Measurements from ENCODE around the gene TBX2. TPM values are rescaled to one million over a fixed set of nuclear protein-coding genes. Genes with fewer than 3 reads are reported as not detected.

Gene TBX2
- total and polyA plus RNA-seq, 2 donors: 2.1 to 3.2 TPM

DNA sequence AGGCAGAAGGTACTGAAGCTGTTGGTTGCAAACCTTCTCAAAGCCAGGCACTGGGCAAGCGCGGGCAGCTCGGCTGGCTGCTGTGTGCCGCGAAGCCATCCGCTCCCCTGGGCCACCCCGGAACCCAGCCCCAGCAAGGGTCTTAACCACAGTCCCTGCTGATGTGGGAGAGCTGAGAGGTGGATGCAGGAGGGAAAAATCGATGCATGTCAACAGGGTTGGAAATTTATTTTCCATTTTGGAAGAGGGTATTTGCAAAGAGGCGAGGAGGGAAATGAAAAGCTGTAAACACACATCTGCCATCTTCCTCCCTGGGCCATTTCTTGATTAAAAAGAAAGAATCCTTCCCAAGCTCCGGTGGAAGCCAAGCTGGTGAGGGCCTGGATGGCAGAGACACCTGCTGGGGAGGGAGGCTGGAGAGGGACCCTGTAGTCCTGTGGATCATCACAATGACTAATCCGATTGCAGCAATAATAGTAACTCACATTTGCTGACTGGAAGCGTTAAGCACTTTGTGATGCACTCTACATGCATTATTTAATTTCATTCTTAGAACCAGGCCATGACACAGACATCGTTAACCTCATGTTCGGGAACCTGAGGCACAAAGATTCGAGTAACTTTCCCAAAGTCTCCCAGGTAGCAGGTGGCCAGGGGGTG, 13.9 kb upstream of the TBX2 start:
- DNase-seq (ENCODE audit: low read depth in 6 of 9, low spot score in 9 of 9): no peak
- Histone ChIP-seq H3K36me3 (ENCODE audit: control insufficient read depth in 2 of 2, insufficient read depth in 2 of 2, low read length in 1 of 2) (no peaks in the 10 kb centered on the region), H3K9me3 (ENCODE audit: control insufficient read depth in 2 of 2, insufficient read depth in 1 of 2, low read length in 1 of 2) (no peaks in the 10 kb centered on the region), H3K27me3 (ENCODE audit: control insufficient read depth in 2 of 2, insufficient read depth in 1 of 2, low read length in 1 of 2) (peaks cover 0 to 15% of the 10 kb centered on the region in 2 donors), H3K4me3 (ENCODE audit: low read length in 2 of 2) (no peak overlapping the region), H3K27ac (ENCODE audit: low read depth in 1 of 2, low read length in 1 of 2) (no peak overlapping the region), H3K4me1 (ENCODE audit: control insufficient read depth in 2 of 2, insufficient read depth in 2 of 2, low read length in 2 of 2) (peaks cover 0 to 2% of the 10 kb centered on the region in 2 donors)
- WGBS: 94% methylated on average over 15 of the region's 15 CpGs

DNA sequence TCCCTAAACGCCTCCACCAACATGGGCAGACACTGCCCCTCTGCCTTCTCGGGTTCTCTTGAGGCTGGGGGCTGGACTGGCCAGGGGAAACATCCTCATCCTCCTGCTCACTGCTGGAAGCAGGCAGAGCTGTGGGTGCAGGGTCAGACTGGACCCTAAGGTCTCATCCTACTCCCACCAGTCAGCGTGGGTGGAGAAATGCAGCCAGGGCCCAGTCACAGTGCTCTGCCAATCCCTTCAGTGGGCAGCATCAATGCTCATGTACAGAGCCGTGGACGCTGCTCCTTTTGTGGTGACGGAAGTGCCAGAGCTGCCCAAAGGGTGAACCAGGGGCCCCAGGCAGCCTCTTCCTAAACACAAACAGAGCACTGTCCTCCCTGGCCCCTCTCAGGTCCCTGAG, 13.4 kb upstream of the TBX2 start:
- no peak for DNase-seq (ENCODE audit: low read depth in 6 of 9, low spot score in 9 of 9)
- H3K4me3 ChIP-seq (ENCODE audit: low read length in 2 of 2): no peak overlapping the region
- H3K4me1 ChIP-seq (ENCODE audit: control insufficient read depth in 2 of 2, insufficient read depth in 2 of 2, low read length in 2 of 2): peaks cover 0 to 2% of the 10 kb centered on the region in 2 donors

DNA sequence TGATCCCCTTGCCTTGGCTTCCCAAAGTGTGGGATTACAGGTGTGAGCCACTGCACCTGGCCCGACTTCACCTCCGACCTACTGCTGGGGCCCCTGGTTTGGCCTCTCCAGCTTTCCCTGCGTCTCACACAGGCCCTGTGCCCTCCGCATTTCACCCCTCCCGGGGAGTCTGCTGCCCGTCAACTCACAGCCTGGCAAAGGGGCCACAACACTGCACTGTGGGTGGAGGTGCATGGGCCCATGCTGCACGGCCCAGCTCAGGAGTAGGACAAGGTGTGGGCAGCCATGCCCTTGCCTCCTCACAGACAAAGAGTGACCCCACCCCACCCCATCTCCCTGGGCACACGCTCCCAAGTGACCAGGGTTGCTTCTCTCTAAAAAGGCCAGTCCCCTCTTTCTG, 12.6 kb upstream of the TBX2 start:
- Histone ChIP-seq H3K36me3 (ENCODE audit: control insufficient read depth in 2 of 2, insufficient read depth in 2 of 2, low read length in 1 of 2) (no peaks in the 10 kb centered on the region), H3K4me3 (ENCODE audit: low read length in 2 of 2) (no peak overlapping the region), H3K4me1 (ENCODE audit: control insufficient read depth in 2 of 2, insufficient read depth in 2 of 2, low read length in 2 of 2) (peaks cover 0 to 2% of the 10 kb centered on the region in 2 donors), H3K27me3 (ENCODE audit: control insufficient read depth in 2 of 2, insufficient read depth in 1 of 2, low read length in 1 of 2) (peaks cover 0 to 28% of the 10 kb centered on the region in 2 donors), H3K27ac (ENCODE audit: low read depth in 1 of 2, low read length in 1 of 2) (no peak overlapping the region), H3K9me3 (ENCODE audit: control insufficient read depth in 2 of 2, insufficient read depth in 1 of 2, low read length in 1 of 2) (no peaks in the 10 kb centered on the region)
- 96% methylated on average over 8 of the region's 8 CpGs for WGBS
- DNase-seq (ENCODE audit: low read depth in 6 of 9, low spot score in 9 of 9): no peak

More for the DNA sequence above, 13.4 kb upstream of the TBX2 start:
- Histone ChIP-seq H3K9me3 (ENCODE audit: control insufficient read depth in 2 of 2, insufficient read depth in 1 of 2, low read length in 1 of 2) (no peaks in the 10 kb centered on the region), H3K27me3 (ENCODE audit: control insufficient read depth in 2 of 2, insufficient read depth in 1 of 2, low read length in 1 of 2) (peaks cover 0 to 21% of the 10 kb centered on the region in 2 donors), H3K36me3 (ENCODE audit: control insufficient read depth in 2 of 2, insufficient read depth in 2 of 2, low read length in 1 of 2) (no peaks in the 10 kb centered on the region), H3K27ac (ENCODE audit: low read depth in 1 of 2, low read length in 1 of 2) (no peak overlapping the region)
- 84% methylated on average over 6 of the region's 6 CpGs for WGBS

DNA sequence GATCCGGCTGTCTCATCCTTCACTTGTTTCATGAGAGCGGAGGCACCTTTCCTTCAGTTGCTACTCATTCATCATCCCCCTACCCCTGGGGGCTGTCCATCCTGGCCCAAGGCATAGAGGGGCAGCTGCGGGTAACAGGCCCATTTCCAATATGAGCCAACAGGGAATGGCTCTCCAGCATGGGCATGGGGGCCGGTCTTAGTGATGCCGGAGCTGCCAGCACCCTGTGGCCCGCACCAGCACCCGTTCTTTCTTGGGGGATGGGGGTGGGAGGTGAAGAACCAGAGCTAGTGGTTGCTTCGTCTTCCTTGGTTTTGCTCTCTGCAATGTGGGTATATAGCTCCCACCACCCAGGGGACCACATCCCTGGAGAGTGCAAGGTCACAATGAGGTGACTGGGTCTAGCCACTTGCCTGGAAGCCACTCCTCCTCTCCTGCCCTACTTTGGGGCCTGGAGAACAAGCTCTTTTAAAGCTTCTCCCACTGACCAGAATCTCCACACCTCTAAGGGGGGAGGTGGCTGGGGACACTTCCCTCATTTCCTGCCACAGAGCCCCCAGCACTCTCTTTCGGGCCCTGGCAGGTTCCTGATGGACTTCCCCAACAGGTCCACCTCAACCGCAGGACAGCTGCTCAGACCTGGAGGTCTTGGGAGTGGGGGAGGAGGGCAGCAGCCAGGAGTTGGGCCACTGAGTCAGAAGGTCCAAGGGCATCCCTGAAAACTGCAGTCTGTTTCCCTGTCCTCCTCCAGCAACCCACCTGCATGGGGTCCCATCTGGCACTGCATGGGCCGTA, 11.9 kb upstream of the TBX2 start:
- Histone ChIP-seq H3K9me3 (ENCODE audit: control insufficient read depth in 2 of 2, insufficient read depth in 1 of 2, low read length in 1 of 2) (no peaks in the 10 kb centered on the region), H3K4me3 (ENCODE audit: low read length in 2 of 2) (no peak overlapping the region), H3K27me3 (ENCODE audit: control insufficient read depth in 2 of 2, insufficient read depth in 1 of 2, low read length in 1 of 2) (peaks cover 0 to 35% of the 10 kb centered on the region in 2 donors), H3K36me3 (ENCODE audit: control insufficient read depth in 2 of 2, insufficient read depth in 2 of 2, low read length in 1 of 2) (no peaks in the 10 kb centered on the region), H3K27ac (ENCODE audit: low read depth in 1 of 2, low read length in 1 of 2) (no peak overlapping the region), H3K4me1 (ENCODE audit: control insufficient read depth in 2 of 2, insufficient read depth in 2 of 2, low read length in 2 of 2) (peaks cover 0 to 2% of the 10 kb centered on the region in 2 donors)
- no peak for DNase-seq (ENCODE audit: low read depth in 6 of 9, low spot score in 9 of 9)
- WGBS: 96% methylated on average over 11 of the region's 11 CpGs

GRCh38 chr17:61388561-61389356, 10.9 kb upstream of the TBX2 start:
- Histone ChIP-seq H3K36me3 (ENCODE audit: control insufficient read depth in 2 of 2, insufficient read depth in 2 of 2, low read length in 1 of 2) (no peaks in the 10 kb centered on the region), H3K9me3 (ENCODE audit: control insufficient read depth in 2 of 2, insufficient read depth in 1 of 2, low read length in 1 of 2) (no peaks in the 10 kb centered on the region), H3K4me1 (ENCODE audit: control insufficient read depth in 2 of 2, insufficient read depth in 2 of 2, low read length in 2 of 2) (peaks cover 0 to 2% of the 10 kb centered on the region in 2 donors), H3K27me3 (ENCODE audit: control insufficient read depth in 2 of 2, insufficient read depth in 1 of 2, low read length in 1 of 2) (peaks cover 4 to 46% of the 10 kb centered on the region in 2 donors), H3K4me3 (ENCODE audit: low read length in 2 of 2) (no peak overlapping the region), H3K27ac (ENCODE audit: low read depth in 1 of 2, low read length in 1 of 2) (no peak overlapping the region)
- DNase-seq (ENCODE audit: low read depth in 6 of 9, low spot score in 9 of 9): no peak
- 95% methylated on average over 21 of the region's 21 CpGs for WGBS

GRCh38 chr17:61389670-61390478, 9.8 kb upstream of the TBX2 start:
- no peaks in the 10 kb centered on the region for H3K9me3 ChIP-seq (ENCODE audit: control insufficient read depth in 2 of 2, insufficient read depth in 1 of 2, low read length in 1 of 2)
- no peak overlapping the region for H3K27ac ChIP-seq (ENCODE audit: low read depth in 1 of 2, low read length in 1 of 2)
- no peaks in the 10 kb centered on the region for H3K36me3 ChIP-seq (ENCODE audit: control insufficient read depth in 2 of 2, insufficient read depth in 2 of 2, low read length in 1 of 2)
- peaks cover 0 to 2% of the 10 kb centered on the region in 2 donors for H3K4me1 ChIP-seq (ENCODE audit: control insufficient read depth in 2 of 2, insufficient read depth in 2 of 2, low read length in 2 of 2)
- 27% methylated on average over 25 of the region's 25 CpGs for WGBS
- H3K27me3 ChIP-seq (ENCODE audit: control insufficient read depth in 2 of 2, insufficient read depth in 1 of 2, low read length in 1 of 2): peaks cover 10 to 57% of the 10 kb centered on the region in 2 donors
- H3K4me3 ChIP-seq (ENCODE audit: low read length in 2 of 2): no peak overlapping the region
- peak in 3 of 9 donors; percentile 22 to 46 (median 46) for DNase-seq (ENCODE audit: low read depth in 6 of 9, low spot score in 9 of 9)

- Histone ChIP-seq H3K4me1 (ENCODE audit: control insufficient read depth in 2 of 2, insufficient read depth in 2 of 2, low read length in 2 of 2) (peaks cover 0 to 2% of the 10 kb centered on the region in 2 donors), H3K9me3 (ENCODE audit: control insufficient read depth in 2 of 2, insufficient read depth in 1 of 2, low read length in 1 of 2) (no peaks in the 10 kb centered on the region), H3K27ac (ENCODE audit: low read depth in 1 of 2, low read length in 1 of 2) (no peak overlapping the region), H3K4me3 (ENCODE audit: low read length in 2 of 2) (no peak overlapping the region), H3K36me3 (ENCODE audit: control insufficient read depth in 2 of 2, insufficient read depth in 2 of 2, low read length in 1 of 2) (no peaks in the 10 kb centered on the region), H3K27me3 (ENCODE audit: control insufficient read depth in 2 of 2, insufficient read depth in 1 of 2, low read length in 1 of 2) (peaks cover 13 to 63% of the 10 kb centered on the region in 2 donors)
- no peak for DNase-seq (ENCODE audit: low read depth in 6 of 9, low spot score in 9 of 9)
- 96% methylated on average over 11 of the region's 11 CpGs for WGBS
Measured at GRCh38 chr17:61390479-61390791, 9.2 kb upstream of the TBX2 start.

GRCh38 chr17:61391595-61392291, 7.9 kb upstream of the TBX2 start:
- Histone ChIP-seq H3K27ac (ENCODE audit: low read depth in 1 of 2, low read length in 1 of 2) (no peak overlapping the region), H3K4me3 (ENCODE audit: low read length in 2 of 2) (no peak overlapping the region), H3K4me1 (ENCODE audit: control insufficient read depth in 2 of 2, insufficient read depth in 2 of 2, low read length in 2 of 2) (peaks cover 0 to 2% of the 10 kb centered on the region in 2 donors), H3K36me3 (ENCODE audit: control insufficient read depth in 2 of 2, insufficient read depth in 2 of 2, low read length in 1 of 2) (no peaks in the 10 kb centered on the region), H3K27me3 (ENCODE audit: control insufficient read depth in 2 of 2, insufficient read depth in 1 of 2, low read length in 1 of 2) (peaks cover 26 to 76% of the 10 kb centered on the region in 2 donors), H3K9me3 (ENCODE audit: control insufficient read depth in 2 of 2, insufficient read depth in 1 of 2, low read length in 1 of 2) (no peaks in the 10 kb centered on the region)
- WGBS: 96% methylated on average over 19 of the region's 19 CpGs
- no peak for DNase-seq (ENCODE audit: low read depth in 6 of 9, low spot score in 9 of 9)

All from thymus (tissue), 11 donors.